GM12891 (cell line): Measurements from ENCODE around the gene TAF8.

Source experiments
- POLR2A ChIP-seq: IDR thresholded peaks from 2 replicates; pipeline ENCODE4 v1.6.1; 2011; ENCODE audit warnings: low read depth, low read length, control low read depth
- POLR2AphosphoS5 ChIP-seq: IDR thresholded peaks from 2 replicates; pipeline ENCODE4 v1.6.1; 2011; ENCODE audit warnings: low read depth, low read length, control low read depth
- SPI1 ChIP-seq: IDR thresholded peaks from 2 replicates; pipeline ENCODE4 v1.6.1; 2011; ENCODE audit warnings: low read depth, low read length, control low read depth
- TAF1 ChIP-seq: IDR thresholded peaks from 2 replicates; pipeline ENCODE4 v1.6.1; 2011; ENCODE audit warnings: low read depth, low read length, control low read depth

DNA sequence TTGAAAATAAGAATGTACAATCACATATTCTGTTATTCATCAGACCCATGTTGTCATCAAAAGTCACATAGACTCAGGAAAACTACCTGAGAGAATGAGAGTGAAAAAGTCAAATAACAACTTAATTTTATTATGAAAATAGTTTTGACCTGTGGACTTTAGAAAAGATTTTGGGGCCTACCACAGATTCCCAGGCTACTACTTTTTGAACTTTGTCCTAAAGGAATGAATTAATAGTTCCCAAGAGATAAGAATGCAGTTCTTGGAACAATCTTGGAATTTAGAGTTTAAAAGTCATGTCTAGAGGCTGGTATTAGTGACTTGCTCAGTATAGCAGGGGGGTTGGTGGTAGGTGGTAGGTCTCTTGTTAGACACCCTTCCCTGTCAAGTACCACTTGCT lies 3.3 kb downstream of the TAF8 start:
- TF ChIP-seq POLR2A (no peak), POLR2AphosphoS5 (no peak), TAF1 (no peak), SPI1 (no peak)
